ENCODE results near the gene LARGE1.

DNA sequence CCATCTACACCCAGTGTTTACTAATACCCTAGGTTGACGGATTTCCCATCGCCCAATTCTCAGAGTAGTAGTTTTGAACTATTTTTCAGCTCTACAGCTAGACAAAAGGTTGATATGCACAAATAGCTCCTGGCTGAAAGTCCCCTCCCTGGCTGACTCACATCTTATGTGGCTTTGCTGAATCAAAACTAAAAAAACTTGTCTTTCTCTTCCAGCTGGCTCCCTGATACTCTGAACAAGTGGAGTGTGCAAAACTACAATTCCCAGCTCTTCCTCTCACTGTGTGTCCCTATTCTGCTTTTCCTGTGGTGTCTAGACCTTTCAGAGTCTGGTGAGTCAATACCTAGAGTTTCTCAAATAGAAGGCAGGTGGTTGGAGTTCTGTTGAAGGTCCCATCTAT is 12.7 kb upstream of the LARGE1 start:
- TF ChIP-seq, protein P1, sequence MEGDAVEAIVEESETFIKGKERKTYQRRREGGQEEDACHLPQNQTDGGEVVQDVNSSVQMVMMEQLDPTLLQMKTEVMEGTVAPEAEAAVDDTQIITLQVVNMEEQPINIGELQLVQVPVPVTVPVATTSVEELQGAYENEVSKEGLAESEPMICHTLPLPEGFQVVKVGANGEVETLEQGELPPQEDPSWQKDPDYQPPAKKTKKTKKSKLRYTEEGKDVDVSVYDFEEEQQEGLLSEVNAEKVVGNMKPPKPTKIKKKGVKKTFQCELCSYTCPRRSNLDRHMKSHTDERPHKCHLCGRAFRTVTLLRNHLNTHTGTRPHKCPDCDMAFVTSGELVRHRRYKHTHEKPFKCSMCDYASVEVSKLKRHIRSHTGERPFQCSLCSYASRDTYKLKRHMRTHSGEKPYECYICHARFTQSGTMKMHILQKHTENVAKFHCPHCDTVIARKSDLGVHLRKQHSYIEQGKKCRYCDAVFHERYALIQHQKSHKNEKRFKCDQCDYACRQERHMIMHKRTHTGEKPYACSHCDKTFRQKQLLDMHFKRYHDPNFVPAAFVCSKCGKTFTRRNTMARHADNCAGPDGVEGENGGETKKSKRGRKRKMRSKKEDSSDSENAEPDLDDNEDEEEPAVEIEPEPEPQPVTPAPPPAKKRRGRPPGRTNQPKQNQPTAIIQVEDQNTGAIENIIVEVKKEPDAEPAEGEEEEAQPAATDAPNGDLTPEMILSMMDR (IDR thresholded peaks at IDR 0.05; ENCODE audit: low read length), result no peak
- no peak for TF ChIP-seq EZH2 (IDR thresholded peaks at IDR 0.05; ENCODE audit: borderline replicate concordance, low read length)
